ENCODE data around the gene MRPS5.

MRPS5 gene

DNA sequence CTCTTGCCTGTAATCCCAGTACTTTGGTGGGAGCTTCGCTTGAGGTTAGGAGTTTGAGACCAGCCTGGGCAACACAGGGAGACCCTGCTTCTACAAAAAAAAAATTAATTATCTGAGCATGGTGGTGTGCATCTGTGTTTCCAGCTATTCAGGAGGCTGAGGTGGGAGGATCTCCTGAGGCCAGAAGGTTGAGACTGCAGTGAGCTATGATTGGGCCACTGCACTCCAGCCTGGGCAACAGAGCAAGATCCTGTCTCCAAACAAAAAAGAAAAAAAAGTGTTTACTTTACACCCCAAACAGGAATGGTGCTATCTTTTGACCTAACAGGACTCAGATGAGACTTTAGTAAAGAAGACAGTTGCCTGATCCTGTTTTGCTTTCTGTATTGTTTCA, 60.5 kb downstream of the MRPS5 start:
- in situ Hi-C loops (cut with MboI; ENCODE audit: low sequenced_read_pairs), result no loop called here

DNA sequence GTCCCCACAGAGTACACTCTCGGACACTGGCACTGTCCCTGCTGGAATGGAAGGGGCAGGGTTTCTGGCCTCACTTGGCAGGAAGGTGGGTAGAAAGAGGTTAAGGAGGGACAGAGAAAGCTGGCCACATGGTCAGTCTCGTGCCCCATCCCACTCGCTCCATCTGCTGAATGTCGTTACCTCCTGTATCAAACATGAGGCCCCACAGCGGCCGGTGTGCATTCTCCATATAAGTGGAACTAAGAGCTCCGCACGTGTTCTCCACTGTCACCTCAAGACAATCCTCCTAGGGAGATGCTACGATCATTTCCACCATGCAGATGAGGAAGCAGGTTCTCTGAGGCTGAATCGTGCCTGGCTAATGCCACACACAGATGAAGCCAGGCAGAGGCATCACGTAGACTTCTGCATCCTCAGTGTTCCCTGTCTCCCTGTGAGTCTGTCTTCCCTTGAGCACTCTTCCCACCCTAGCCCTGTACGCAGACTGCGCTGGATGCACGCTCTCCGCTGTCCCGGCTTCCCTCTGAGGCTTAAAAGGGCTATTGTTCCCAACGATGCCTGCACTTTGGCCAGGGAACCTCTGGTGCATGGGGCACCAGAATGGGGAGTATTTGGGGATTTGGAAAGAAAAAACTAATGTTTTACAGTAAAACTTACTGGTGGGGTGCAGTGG, 61.0 kb downstream of the MRPS5 start:
- in situ Hi-C loops (cut with MboI; ENCODE audit: low sequenced_read_pairs), result no loop called here

DNA sequence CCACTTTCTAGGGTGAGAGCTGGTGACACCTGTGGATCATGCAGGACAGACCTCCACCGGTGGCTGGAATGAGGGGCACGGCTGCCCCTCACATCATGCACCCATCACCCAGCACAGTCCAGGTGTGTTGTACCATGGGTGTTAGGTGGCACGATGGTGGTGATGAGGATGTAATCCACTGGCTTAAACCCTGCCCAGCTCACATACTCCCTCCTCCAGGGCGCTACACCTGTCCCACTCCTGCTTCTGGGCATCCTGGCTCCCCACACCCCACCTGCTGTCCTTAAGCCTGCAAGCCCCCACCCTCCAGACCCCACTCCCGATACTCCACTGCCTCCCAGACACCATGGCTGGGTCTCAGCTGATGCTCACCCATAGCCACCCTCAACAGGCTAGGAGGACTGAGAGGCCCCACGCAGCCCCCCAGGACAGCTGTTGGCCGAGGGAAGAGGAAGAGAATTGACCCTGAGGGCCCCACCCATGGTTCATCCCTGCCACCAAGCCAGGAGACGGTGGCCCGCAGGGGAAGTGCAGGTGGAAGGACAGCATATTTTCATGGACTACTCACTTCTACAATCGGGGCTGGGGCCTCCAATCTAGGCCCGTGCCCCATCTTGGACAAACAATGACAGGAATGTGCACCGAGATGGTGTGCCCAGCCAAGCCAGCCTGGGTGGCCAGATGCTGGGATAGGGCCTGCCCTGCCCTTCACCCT, 61.8 kb downstream of the MRPS5 start:
- in situ Hi-C loops (cut with MboI; ENCODE audit: low sequenced_read_pairs), result no loop called here

DNA sequence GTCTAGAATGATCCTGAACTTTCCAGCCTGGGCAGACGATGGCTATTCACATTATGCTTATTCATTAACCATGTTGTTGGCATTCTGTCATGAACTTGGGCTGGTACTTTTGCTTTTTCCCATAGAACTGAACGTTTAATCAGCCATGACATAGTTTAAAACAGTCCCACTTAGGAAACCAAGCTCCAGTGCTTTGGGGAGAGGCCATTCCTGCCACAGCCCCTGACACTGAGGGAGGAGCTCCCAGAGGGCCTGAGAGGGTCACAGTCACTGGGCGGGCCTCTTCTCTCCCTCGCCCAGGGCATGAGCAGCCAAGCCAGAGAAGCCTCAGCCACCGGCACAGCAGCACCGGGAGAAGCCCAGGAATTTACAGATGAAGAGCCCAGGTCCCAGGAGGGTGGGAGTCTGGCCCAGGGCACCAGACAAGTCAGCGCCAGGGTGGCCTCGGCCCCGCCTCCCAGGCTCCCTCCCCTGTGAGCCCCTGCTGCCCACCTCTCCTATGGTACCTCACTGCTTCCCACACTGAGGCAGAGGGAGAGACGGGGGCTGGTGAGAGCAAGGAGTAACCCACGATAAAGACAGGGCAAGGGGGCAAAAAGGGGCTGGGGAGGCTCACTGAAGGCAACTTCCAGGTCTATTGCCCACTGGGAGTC, 62.5 kb downstream of the MRPS5 start:
- in situ Hi-C loops (cut with MboI; ENCODE audit: low sequenced_read_pairs), result no loop called here

DNA sequence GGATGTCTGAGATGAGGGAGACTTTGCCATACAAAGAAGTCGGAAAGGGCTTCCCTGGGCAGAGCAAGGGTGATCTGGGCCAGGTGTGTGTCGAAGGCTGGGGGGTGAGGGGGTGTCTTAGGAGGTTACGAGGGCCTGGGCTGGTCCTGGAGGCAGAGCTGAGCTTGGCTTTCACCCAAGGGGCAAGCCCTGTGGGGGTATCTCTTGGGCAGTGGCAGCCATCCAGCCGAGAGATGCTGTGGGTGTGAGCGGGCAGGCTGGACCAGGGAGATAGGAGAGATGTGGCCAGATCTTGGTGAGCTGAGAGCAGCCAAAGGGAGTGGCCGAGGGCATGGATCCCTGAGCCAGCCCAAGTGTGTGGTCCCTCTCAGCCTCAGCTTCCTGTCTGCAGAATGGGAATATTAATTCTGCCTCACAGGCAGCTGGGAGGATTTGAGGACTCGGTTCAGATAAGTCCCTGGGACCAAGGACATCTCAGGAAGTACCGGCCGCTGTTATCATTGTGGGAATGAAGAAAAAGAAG, 63.1 kb downstream of the MRPS5 start:
- in situ Hi-C loops (cut with MboI; ENCODE audit: low sequenced_read_pairs), result no loop called here

DNA sequence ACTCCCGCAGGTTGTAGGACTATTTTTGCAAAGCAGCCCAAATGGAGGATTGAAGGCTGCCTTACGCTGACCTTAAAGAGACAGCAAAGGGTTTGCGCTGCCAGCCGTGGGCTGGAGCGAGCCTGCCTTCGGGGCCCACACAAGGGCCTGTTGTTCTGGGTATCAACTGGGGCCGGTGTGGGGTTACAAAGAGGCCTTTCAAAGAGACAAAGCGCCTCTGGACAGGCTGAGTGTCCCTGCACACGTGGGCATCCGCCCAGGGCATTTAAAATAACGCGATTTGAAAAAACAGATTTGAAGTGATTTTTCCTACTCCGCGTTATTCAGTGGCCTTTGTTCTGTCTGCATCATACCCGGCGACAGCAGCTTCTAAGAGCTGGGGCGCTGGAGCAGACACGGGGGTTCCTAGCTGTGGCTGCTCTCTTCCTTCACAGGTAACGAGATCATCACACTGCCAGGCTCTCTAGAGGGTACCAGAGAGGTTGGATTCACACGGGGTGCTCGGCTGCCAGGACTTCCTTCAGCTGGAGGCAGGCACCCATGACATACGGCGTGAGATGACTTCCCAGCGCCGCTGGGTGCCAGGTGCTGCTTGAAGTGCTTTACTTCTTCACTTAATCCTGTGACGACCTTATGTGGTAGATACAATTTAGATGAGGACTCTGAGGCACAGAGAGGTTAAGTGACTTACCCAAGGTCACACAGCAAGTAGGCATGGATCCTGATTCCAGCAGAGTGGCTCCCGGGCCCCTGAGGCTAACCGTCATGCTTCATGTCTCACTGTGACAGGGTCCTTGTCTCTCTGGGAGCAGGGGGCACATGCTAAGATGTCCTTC, 63.9 kb downstream of the MRPS5 start:
- in situ Hi-C loops (cut with MboI; ENCODE audit: low sequenced_read_pairs), result no loop called here

DNA sequence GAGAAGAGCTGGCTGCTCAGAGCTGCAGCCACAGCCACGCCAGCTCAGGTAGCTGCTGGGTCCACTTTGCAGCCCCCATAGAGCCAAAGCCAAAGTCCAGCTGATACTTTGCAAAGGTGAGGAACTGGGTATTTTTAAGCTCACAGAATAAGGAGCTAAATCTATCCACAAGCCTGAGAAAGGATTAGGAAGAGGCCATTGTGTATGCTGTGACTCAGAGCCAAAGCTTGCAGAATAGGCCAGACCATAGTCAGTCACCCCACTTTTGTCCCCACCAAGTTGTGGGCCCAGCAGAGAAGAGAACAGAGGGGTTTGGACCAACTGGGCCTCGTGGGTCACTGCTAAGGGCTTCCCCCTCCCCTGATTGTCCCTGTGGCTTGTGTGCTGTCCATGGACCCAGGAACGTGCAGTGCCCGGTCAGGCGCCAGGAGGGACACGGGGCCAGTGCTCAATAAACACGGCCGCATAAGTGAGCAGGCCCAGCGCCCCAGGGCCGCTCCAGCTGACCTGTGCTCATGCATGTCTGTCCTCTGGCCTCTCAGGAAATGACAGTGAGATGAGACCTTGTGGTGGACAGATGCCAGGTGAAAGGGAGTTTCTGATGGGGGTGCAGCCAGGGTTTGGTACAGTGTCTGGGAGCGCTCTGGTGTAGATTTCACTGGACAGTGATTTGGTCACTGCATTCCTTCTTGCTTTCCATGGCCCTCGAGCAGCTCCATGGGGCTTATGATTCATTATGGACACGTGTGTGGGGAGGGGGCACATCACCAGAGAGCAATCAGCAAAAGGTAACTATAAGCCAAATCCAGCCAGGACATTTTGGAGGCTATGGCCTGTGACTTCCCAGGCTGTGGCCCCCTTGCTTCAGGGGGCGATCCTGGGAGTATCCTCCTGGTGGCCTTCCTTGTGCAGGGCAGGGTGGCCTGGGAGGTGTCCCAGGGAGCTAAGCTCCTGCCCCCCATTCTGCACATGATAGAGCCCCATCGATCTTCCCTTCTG, 64.8 kb downstream of the MRPS5 start:
- in situ Hi-C loops (cut with MboI; ENCODE audit: low sequenced_read_pairs), result no loop called here

DNA sequence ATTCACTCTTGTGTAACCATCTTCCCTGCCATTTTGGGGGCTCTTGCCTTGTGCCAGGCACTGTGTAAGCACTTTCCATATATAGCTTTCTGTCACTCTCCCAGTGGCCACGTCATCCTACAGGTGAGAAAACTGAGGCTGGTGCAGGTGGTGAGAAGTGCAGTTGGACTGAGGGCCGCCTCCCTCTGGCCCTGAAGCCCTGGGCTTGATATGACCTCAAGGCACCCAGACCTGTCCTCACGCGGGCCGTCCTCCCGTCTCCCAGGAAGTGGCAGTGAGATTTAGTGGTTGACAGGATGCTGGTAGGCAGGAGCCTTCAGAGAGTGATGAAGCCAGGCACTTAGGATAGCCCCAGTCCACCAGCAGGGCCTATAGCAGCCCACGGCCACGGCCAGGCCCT, 65.6 kb downstream of the MRPS5 start:
- in situ Hi-C loops (cut with MboI; ENCODE audit: low sequenced_read_pairs), result no loop called here

DNA sequence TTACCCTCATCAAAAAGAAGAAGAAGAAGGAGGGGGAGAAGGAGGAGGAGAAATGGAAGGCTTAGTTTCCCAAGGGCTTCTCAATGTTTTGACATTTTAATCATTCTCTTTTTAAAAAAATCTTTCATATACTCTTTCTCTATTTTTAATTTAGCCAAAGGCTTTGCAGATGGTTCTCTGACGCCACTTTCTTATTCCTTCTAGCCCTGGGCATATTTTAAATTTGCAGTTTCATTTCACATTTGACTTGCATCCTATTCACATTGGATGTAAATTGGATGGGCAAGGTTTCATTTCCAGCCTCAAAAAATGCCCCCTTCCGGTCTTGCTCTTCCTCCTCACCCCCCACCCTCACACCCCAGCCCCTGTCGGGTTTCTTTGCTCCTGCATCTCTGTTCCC, 66.3 kb downstream of the MRPS5 start:
- in situ Hi-C loops (cut with MboI; ENCODE audit: low sequenced_read_pairs), result no loop called here

DNA sequence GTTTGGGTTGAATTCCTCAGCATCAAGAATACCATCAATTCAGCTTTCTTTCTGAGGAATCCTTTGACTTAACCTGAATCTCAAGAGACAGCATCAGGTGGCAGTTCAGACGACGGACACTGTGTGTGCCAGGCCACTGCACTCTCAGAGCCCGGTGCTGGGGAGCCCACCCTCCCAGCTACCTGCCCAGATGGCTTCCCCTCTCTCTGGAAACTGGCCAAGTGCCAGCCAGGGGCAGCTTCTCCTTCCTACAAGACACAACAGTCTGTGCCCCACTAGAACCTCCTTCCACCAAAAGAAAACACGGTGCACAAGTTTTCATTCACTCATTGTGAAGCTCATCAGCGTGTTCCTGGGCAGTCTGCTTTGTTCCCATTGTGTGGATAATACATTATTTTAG, 67.6 kb downstream of the MRPS5 start:
- in situ Hi-C loops (cut with MboI; ENCODE audit: low sequenced_read_pairs), result no loop called here

DNA sequence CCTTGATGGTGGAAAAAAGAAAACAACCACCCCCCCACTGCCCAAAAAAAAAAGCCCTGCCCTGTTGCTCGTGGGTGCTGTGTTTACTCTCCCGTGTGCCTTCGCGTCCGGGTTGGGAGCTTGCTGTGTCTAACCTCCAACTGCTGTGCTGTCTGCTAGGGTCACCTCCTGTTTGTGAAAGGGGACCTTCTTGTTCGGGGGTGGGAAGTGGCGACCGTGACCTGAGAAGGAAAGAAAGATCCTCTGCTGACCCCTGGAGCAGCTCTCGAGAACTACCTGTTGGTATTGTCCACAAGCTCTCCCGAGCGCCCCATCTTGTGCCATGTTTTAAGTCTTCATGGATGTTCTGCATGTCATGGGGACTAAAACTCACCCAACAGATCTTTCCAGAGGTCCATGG, 68.1 kb downstream of the MRPS5 start:
- in situ Hi-C loops (cut with MboI; ENCODE audit: low sequenced_read_pairs), result no loop called here

DNA sequence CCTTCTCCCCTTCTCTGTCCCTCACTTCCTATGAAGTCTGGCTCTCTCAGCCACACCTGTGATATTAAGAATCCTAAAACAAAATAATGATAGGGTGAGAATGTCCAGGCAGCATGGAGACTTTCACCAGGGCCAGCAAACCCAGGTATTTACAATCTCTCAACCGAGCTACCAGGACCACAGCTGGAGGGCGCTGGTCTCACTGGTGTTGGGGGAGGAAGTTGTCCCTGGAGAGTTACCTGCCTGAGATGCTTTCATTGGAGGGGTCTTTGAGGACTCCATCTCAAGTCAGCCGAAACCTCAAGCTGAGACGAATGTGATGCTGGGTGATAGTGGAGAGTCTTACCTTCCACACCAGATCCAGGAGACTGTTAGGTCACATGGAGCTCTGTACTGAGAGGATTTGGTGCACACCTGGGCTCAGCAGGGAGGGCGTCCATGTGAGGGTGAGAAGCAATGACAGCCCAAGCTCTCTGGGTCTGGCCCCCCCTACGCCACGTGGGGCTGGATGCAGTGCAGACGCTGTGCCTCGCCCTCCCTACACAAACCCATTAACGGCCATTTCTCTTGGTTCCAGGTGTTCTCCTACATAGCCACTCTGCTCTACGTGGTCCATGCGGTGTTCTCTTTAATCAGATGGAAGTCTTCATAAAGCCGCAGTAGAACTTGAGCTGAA, 68.7 kb downstream of the MRPS5 start:
- in situ Hi-C loops (cut with MboI; ENCODE audit: low sequenced_read_pairs), result no loop called here

DNA sequence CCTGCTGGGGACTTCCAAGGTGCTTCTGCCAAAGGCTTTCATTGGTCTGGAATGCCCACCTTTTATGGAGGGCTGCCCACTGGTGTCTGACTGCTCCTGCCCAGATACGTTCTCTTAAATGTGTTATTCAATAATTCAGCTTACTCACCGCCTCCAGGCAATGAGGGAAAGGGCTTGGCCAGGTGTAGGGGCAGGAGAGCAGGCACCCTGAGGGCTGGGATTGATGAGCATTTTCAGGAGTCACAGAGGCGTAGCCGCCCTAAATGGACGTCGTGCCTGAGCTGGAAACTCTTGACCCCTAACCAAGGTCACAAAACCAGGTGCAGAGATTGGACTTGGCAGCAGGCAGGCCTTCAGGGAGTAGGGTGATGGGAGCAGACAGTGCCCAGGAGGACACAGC, 69.3 kb downstream of the MRPS5 start:
- in situ Hi-C loops (cut with MboI; ENCODE audit: low sequenced_read_pairs), result no loop called here

DNA sequence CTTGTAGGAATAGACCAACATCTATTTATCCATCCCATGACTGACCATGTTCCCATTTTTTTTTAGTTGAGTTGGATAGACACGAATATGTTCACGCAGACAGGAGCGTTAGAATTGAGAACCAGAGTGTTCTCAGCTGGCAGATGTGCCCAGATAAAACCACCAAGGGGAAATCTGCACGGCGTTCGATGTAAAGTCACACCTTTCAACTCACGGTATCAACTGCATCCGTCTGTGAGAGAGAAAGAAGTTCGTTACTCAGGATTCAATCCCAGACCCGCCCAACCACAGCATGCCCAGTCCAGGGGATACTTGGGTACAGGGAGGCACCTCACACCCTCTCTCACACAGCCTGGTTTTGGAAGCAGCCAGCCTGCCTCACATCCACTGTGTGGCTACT, 70.0 kb downstream of the MRPS5 start:
- in situ Hi-C loops (cut with MboI; ENCODE audit: low sequenced_read_pairs), result no loop called here

DNA sequence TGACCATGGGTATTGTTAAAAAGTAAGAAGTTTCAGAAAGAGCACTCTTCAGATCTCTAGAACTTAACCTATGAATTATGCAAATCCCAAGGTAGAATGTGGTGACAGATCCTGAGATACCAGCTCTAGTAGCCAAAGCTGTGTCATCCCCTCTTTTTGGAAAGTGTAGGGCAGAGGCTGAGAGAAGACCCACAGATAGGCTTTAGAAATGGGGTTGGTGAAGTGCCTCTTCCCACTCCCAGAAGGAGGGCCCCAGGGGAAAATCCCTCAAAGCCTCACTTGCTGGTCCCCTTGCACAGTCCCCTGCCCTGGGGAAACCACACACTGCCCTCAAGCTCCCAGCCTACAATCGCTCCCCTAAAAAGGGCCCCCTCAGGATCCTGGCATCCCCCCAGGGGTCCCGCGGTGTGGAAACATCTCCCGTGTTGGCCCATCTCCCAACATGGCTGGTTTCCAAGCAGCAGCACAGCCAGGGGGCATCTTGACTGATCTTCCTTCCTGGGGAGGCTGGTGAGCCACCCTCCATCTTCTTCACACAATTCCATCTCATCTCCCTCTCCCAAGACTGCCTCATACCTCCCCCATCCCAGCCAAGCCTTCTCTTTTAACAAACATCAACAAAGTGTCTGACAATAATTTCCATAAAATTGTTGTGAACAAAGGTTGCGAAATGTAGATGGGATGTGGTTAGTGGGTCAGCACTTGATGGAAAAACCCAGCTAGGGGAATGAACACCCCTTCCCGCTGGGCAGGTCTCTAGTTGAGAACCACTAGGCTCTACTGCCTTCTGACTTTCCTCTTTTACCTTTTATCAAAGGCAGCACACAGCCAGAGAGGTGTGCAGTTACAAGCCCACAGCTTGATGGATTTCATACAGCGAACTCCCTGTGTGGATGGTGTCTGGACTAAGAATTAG, 71.0 kb downstream of the MRPS5 start:
- in situ Hi-C loops (cut with MboI; ENCODE audit: low sequenced_read_pairs), result no loop called here

DNA sequence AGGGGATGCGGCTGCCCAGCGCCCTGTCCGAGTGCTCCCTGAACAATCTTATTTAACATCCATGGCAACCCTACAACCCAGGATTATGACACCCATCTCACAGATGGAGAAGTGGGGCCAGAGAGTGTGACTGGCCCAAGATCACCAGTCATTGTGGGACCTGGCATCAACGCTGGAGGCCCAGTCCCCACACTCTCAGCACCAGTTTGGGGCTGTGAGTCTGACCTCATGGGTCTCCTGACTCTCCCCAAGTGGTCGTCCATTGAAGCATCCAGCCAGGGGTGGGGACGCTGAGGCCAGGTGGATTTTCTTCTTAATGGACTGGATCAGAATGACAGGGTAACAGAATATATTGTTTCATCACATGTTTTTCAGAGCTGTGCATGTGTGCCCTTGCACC, 71.6 kb downstream of the MRPS5 start:
- in situ Hi-C loops (cut with MboI; ENCODE audit: low sequenced_read_pairs), result no loop called here

DNA sequence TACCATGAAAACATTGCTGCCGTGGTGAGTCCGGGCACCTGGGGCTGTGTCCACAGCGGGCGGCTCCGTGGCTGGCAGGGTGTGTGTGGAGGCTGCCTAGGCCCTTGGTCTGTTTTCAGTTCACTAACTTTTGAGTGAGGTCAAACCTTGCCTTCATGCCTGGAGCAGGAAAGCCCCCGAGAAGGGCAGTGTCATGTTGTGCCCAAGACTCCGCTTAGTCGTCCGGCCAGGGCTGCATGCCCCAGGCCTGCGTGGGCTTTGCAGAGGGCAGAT, 72.0 kb downstream of the MRPS5 start:
- in situ Hi-C loops (cut with MboI; ENCODE audit: low sequenced_read_pairs), result no loop called here

DNA sequence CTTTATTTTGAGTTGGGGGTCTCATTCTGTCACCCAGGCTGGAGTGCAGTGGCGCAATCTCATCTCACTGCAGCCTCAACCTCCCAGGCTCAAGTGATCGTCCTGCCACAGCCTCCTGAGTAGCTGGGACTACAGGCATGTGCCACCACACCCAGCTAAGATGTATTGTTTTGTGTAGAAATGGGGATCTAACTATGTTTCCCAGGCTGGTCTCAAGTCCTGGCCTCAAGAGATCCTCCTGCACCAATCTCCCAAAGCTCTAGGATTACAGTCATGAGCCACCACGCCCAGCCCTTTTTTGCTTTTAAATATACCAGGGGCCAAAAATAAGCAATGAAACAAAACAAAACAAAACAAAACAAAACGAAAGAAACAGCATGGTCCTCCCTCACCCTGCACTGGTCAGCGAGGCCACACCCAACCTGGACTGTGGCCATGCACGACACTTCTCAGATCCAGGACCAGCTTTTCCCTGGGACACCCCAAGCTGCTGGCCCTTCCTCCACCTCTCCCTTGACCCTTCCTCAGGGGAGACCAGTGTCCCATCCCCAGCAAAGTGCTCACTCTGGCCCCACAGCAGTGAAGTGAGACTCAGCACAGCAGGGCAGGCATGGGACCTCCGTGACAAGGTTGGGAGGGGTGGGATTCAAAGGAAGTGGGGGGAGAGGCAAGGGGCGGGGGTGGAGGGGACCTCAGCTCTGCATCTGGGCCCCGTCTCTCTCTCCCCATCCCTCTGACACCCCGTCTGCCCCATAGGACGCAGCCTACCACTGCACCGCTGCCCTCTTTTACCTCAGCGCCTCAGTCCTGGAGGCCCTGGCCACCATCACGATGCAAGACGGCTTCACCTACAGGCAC, 72.6 kb downstream of the MRPS5 start:
- in situ Hi-C loops (cut with MboI; ENCODE audit: low sequenced_read_pairs), result no loop called here

All from HL-60/S4 (cell line).